ENCODE measurements around the gene MAP3K2. TPM values are rescaled to one million over a fixed set of nuclear protein-coding genes. Genes with fewer than 3 reads are reported as not detected.
"Not testable (repeated sequence)": the region's sequence is repeated elsewhere in the genome, so short reads cannot be mapped to it uniquely, and the experiment has no call there.

Gene MAP3K2
- total and polyA plus RNA-seq, 2 of the 4 experiments (the other 2 are of a cell fraction) = 6.2 to 30.8 TPM

DNA sequence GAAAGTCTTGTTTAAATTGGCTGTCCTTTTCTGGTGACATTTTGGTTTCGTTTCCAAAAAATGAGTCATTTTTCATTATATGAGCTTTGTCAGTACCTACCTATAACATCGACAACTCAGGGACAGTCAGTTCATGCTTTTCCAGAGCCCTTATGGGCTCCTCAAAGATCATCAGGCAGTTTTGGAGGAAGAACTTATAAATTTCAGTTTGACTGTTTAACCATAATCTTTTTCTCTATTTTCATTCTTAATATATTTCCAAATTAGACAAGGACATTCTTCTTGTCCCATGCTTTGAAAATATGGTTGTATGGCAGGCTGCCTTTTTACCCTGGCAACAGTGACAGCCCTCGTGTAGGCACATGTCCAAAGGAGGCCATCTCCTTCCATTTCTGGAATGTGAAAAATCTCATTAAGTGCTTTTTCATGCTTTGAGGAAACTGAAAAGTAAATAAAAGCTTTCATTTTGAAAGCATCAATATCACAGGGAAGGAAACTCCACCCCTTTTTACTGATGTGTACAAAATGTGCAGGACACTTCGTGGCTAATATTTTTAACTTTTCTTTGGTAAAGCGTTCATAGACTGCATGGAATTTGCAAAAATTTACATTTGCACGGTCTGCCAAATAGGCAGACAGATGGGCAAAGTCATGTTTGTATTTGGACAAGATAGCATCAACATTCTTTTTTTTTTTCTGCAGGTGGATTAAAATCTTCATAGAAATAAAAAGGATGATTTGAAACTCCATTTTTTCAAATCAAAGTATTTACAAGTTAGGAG, 23.3 kb upstream of the MAP3K2 start:
- TF ChIP-seq MXI1 (IDR thresholded peaks at IDR 0.05; ENCODE audit: borderline replicate concordance, low read depth, low read length) (0 out of 2 replicates have a peak, but pooled peaks have one; percentile 32), RFX5 (IDR thresholded peaks at IDR 0.05; ENCODE audit: low read depth, low read length) (peak; percentile 95)
- TF ChIP-seq, protein P1, sequence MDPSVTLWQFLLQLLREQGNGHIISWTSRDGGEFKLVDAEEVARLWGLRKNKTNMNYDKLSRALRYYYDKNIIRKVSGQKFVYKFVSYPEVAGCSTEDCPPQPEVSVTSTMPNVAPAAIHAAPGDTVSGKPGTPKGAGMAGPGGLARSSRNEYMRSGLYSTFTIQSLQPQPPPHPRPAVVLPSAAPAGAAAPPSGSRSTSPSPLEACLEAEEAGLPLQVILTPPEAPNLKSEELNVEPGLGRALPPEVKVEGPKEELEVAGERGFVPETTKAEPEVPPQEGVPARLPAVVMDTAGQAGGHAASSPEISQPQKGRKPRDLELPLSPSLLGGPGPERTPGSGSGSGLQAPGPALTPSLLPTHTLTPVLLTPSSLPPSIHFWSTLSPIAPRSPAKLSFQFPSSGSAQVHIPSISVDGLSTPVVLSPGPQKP (IDR thresholded peaks at IDR 0.05; ENCODE audit: borderline replicate concordance, low read depth, low read length) = no peak
- Histone ChIP-seq H2AK5ac (ENCODE audit: low read depth, low read length) (no peak overlapping the region; the same call in 1 of the 2 replicates), H3K4me1 (ENCODE audit: control insufficient read depth, insufficient read depth, low read length) (peaks cover 18% of the 10 kb centered on the region), H3K14ac (replicated peaks; ENCODE audit: low read depth, low read length) (peak overlapping the region; percentile 85; the same call in 1 of the 2 replicates), H3K18ac (ENCODE audit: low read depth, low read length) (peak overlapping the region; percentile 62; the same call in 1 of the 2 replicates), H3K56ac (ENCODE audit: extremely low read depth, insufficient read depth, low read length) (peak overlapping the region; percentile 32; the same call in 1 of the 2 replicates), H3K23ac (ENCODE audit: low read depth, low read length) (peak overlapping the region; percentile 56; the same call in 1 of the 2 replicates), H3K4ac (ENCODE audit: low read depth, low read length) (peak overlapping the region; percentile 80), H2BK15ac (ENCODE audit: low read depth, low read length) (peak overlapping the region; percentile 42; the same call in 1 of the 3 replicates), H4K20me1 (ENCODE audit: insufficient read depth, low read length) (no peaks in the 10 kb centered on the region), H3K36me3 (ENCODE audit: control insufficient read depth, insufficient read depth, low read length) (no peaks in the 10 kb centered on the region), H2BK20ac (ENCODE audit: low read depth, low read length) (peak overlapping the region; percentile 89), H3K79me1 (ENCODE audit: low read depth in 1 of 2, low read length in 2 of 2) (peaks cover 0 to 10% of the 10 kb centered on the region in 2 experiments; a peak in 1 of 4 replicates), H3K4me2 (ENCODE audit: low read depth, low read length) (peak overlapping the region; percentile 39), H3K9me3 (ENCODE audit: control insufficient read depth, insufficient read depth, low read length) (no peaks in the 10 kb centered on the region), H3K9ac (ENCODE audit: low read depth, low read length) (no peak overlapping the region), H4K8ac (ENCODE audit: low read depth in 2 of 2, low read length in 2 of 2) (peak overlapping the region in 1 of 2 experiments; percentile 44; a peak in 2 of 4 replicates), H2BK120ac (ENCODE audit: low read depth, low read length) (peak overlapping the region; percentile 90), H2BK5ac (ENCODE audit: low read depth, low read length, poor library complexity, severe bottlenecking) (peak overlapping the region; percentile 74), H3K4me3 (ENCODE audit: insufficient read depth, low read depth, low read length) (no peak overlapping the region), H2AK9ac (replicated peaks; ENCODE audit: low read depth, low read length, poor library complexity) (no peak overlapping the region), H3K27ac (ENCODE audit: insufficient read depth, low read length) (no peak overlapping the region), H3K27me3 (ENCODE audit: control insufficient read depth, insufficient read depth, low read length) (no peaks in the 10 kb centered on the region), H4K5ac (ENCODE audit: low read depth, low read length) (no peak overlapping the region), H3K9me1 (ENCODE audit: insufficient read depth, low read length) (peaks cover 30% of the 10 kb centered on the region), H2AFZ (replicated peaks; ENCODE audit: low read length, poor library complexity) (no peak overlapping the region), H4K91ac (ENCODE audit: insufficient read depth, low read depth, low read length) (peak overlapping the region; percentile 78; the same call in 1 of the 2 replicates)
- dilution Hi-C loops (cut with HindIII; ENCODE audit: low sequenced_read_pairs, unreplicated experiment) (no loop called here), intact Hi-C loops (cut with micrococcal nuclease) (no loop called here), in situ Hi-C loops (cut with MboI; ENCODE audit: low sequenced_read_pairs) (no loop called here)
- DNase-seq = peak; percentile 56
- ChIA-PET POLR2A (ENCODE audit: unreplicated experiment) (no interaction called here), CTCF (interaction anchor here (0.7 to 1.6 kb wide), 2 partner anchors 44 to 68 kb away, joined by 3 read pairs; no protein-coding TSS in a partner anchor)
- WGBS, 2 experiments (ENCODE audit: extremely low coverage in 2 of 2, insufficient read length in 1 of 2) = 0% methylated on average over 3 of the region's 6 CpGs; no CpG with 5 or more reads in 1 of the 2 experiments
- BruUV-seq (replicated peaks) = no TSS peak
- peak; percentile 6 for ATAC-seq (ENCODE audit: low read depth)

DNA sequence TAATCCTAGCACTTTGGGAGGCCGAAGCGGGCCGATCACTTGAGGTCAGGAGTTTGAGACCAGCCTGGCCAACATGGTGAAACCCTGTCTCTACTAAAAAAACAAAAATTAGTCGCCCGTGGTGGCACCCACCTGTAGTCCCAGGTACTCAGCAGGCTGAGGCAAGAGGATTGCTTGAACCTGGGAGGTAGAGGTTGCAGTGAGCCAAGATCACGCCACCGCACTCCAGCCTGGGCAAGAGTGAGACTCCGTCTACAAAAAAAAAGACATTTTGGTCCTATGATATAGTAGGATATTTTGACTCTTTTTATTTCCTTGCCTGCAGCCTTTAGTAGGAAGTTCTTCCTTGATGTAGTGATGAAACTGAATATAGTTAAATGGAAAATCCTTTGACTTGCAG, 21.9 kb upstream of the MAP3K2 start:
- H2BK15ac ChIP-seq (ENCODE audit: low read depth, low read length) = peak overlapping the region; percentile 47; the same call in 2 of the 3 replicates
- H3K27ac ChIP-seq (ENCODE audit: insufficient read depth, low read length); H3K56ac ChIP-seq (ENCODE audit: extremely low read depth, insufficient read depth, low read length); H3K79me1 ChIP-seq (ENCODE audit: low read depth in 1 of 2, low read length in 2 of 2); H2BK20ac ChIP-seq (ENCODE audit: low read depth, low read length); H3K4me3 ChIP-seq (ENCODE audit: insufficient read depth, low read depth, low read length); intact Hi-C loops (cut with micrococcal nuclease); H2AK5ac ChIP-seq (ENCODE audit: low read depth, low read length); CTCF ChIA-PET; H2AFZ ChIP-seq (replicated peaks; ENCODE audit: low read length, poor library complexity); DNase-seq; in situ Hi-C loops (cut with MboI; ENCODE audit: low sequenced_read_pairs); POLR2A ChIA-PET (ENCODE audit: unreplicated experiment); H3K9me3 ChIP-seq (ENCODE audit: control insufficient read depth, insufficient read depth, low read length); H3K18ac ChIP-seq (ENCODE audit: low read depth, low read length); H3K9ac ChIP-seq (ENCODE audit: low read depth, low read length); H3K36me3 ChIP-seq (ENCODE audit: control insufficient read depth, insufficient read depth, low read length); H3K4me2 ChIP-seq (ENCODE audit: low read depth, low read length); H4K5ac ChIP-seq (ENCODE audit: low read depth, low read length); H3K27me3 ChIP-seq (ENCODE audit: control insufficient read depth, insufficient read depth, low read length); H2AK9ac ChIP-seq (replicated peaks; ENCODE audit: low read depth, low read length, poor library complexity); ATAC-seq (ENCODE audit: low read depth); H3K23ac ChIP-seq (ENCODE audit: low read depth, low read length); dilution Hi-C loops (cut with HindIII; ENCODE audit: low sequenced_read_pairs, unreplicated experiment); H2BK5ac ChIP-seq (ENCODE audit: low read depth, low read length, poor library complexity, severe bottlenecking); BruUV-seq (replicated peaks); H4K20me1 ChIP-seq (ENCODE audit: insufficient read depth, low read length): not testable (repeated sequence)
- H3K9me1 ChIP-seq (ENCODE audit: insufficient read depth, low read length) = peaks cover 23% of the 10 kb centered on the region
- peak overlapping the region in 1 of 2 experiments; percentile 35; a peak in 1 of 4 replicates for H4K8ac ChIP-seq (ENCODE audit: low read depth in 2 of 2, low read length in 2 of 2)
- peak overlapping the region; percentile 77 for H2BK120ac ChIP-seq (ENCODE audit: low read depth, low read length)
- H3K4me1 ChIP-seq (ENCODE audit: control insufficient read depth, insufficient read depth, low read length) = peaks cover 14% of the 10 kb centered on the region
- H3K14ac ChIP-seq (replicated peaks; ENCODE audit: low read depth, low read length) = 0 out of 2 replicates have a peak overlapping the region, but pooled peaks have one; percentile 33
- peak overlapping the region; percentile 48 for H3K4ac ChIP-seq (ENCODE audit: low read depth, low read length)
- 100% methylated on average over 2 of the region's 8 CpGs; no CpG with 5 or more reads in 1 of the 2 experiments for WGBS, 2 experiments (ENCODE audit: extremely low coverage in 2 of 2, insufficient read length in 1 of 2)
- peak overlapping the region; percentile 60; the same call in 1 of the 2 replicates for H4K91ac ChIP-seq (ENCODE audit: insufficient read depth, low read depth, low read length)
